RWPE2 (cell line): ENCODE data around the gene ARHGAP29.

ENCODE experiments used
- ATAC-seq: fragments of 200-7000 bp; cut with Tn5 transposase; 3 replicates; pipeline ENCODE4 v1.9.1; 2021; ENCODE audit warnings: low read depth
- DNase-seq: peaks from one replicate; pipeline ENCODE4 v3.0.0-alpha.2; 2020; ENCODE audit warnings: low spot score
- H3K27ac ChIP-seq: fragments of 450-650 bp; 2 replicates; pipeline ENCODE4 v1.5.1; 2017; ENCODE audit warnings: mild to moderate bottlenecking; ENCODE audit not compliant: poor library complexity, severe bottlenecking
- H3K27me3 ChIP-seq: fragments of 250-450 bp; sonication (Bioruptor Pico); 2 replicates; pipeline ENCODE4 v1.5.1; 2021; ENCODE audit warnings: mild to moderate bottlenecking, moderate library complexity; ENCODE audit not compliant: insufficient read depth, poor library complexity, severe bottlenecking
- H3K36me3 ChIP-seq: fragments of 250-450 bp; sonication (Bioruptor Pico); 2 replicates; pipeline ENCODE4 v1.5.1; 2020; ENCODE audit warnings: low read depth, mild to moderate bottlenecking, moderate library complexity
- H3K4me1 ChIP-seq: fragments of 250-450 bp; sonication (Bioruptor Pico); 2 replicates; pipeline ENCODE4 v1.5.1; 2021; ENCODE audit warnings: mild to moderate bottlenecking, moderate library complexity; ENCODE audit not compliant: insufficient read depth, poor library complexity, severe bottlenecking
- H3K4me3 ChIP-seq: fragments of 250-450 bp; sonication (Bioruptor Pico); 2 replicates; pipeline ENCODE4 v1.5.1; 2021; ENCODE audit warnings: mild to moderate bottlenecking, moderate library complexity; ENCODE audit not compliant: severe bottlenecking
- H3K9me3 ChIP-seq: fragments of 250-450 bp; sonication (Bioruptor Pico); 2 replicates; pipeline ENCODE4 v1.5.1; 2021; ENCODE audit warnings: mild to moderate bottlenecking, moderate library complexity; ENCODE audit not compliant: severe bottlenecking
- CTCF ChIP-seq: fragments of 450-650 bp; IDR thresholded peaks from one replicate; pipeline ENCODE4 v1.5.1; 2017; ENCODE audit warnings: mild to moderate bottlenecking, moderate library complexity; ENCODE audit not compliant: poor library complexity, severe bottlenecking

The ARHGAP29 gene

GRCh38 chr1:94272388-94272787 lies 35.0 kb upstream of the ARHGAP29 start:
- peak overlapping the region; percentile 89 for H3K27ac ChIP-seq
- ATAC-seq: no peak

GRCh38 chr1:94271373-94271772 lies 34.0 kb upstream of the ARHGAP29 start:
- TF ChIP-seq CTCF: no peak

More at GRCh38 chr1:94272388-94272787, 35.0 kb upstream of the ARHGAP29 start:
- Histone ChIP-seq H3K4me1 (peaks cover 32% of the 10 kb centered on the region), H3K36me3 (no peaks in the 10 kb centered on the region), H3K27me3 (no peaks in the 10 kb centered on the region), H3K4me3 (no peak overlapping the region), H3K9me3 (no peaks in the 10 kb centered on the region)
- TF ChIP-seq CTCF: no peak
- DNase-seq: no peak

GRCh38 chr1:94270801-94271203 lies 33.4 kb upstream of the ARHGAP29 start:
- ATAC-seq: peak; percentile 87
- no peak for TF ChIP-seq CTCF
- peaks cover 33% of the 10 kb centered on the region for H3K4me1 ChIP-seq
- no peak overlapping the region for H3K4me3 ChIP-seq
- H3K27me3 ChIP-seq: no peaks in the 10 kb centered on the region
- peak; percentile 77 for DNase-seq
- H3K36me3 ChIP-seq: no peaks in the 10 kb centered on the region
- H3K27ac ChIP-seq: peak overlapping the region; percentile 89
- H3K9me3 ChIP-seq: no peaks in the 10 kb centered on the region

More at GRCh38 chr1:94271373-94271772, 34.0 kb upstream of the ARHGAP29 start:
- Histone ChIP-seq H3K4me1 (peaks cover 32% of the 10 kb centered on the region), H3K27me3 (no peaks in the 10 kb centered on the region), H3K27ac (peak overlapping the region; percentile 89), H3K4me3 (no peak overlapping the region), H3K36me3 (no peaks in the 10 kb centered on the region), H3K9me3 (no peaks in the 10 kb centered on the region)
- ATAC-seq: no peak
- no peak for DNase-seq

GRCh38 chr1:94269921-94270320 lies 32.5 kb upstream of the ARHGAP29 start:
- Histone ChIP-seq H3K36me3 (no peaks in the 10 kb centered on the region), H3K27ac (peak overlapping the region; percentile 89), H3K4me1 (peaks cover 41% of the 10 kb centered on the region), H3K9me3 (no peaks in the 10 kb centered on the region), H3K4me3 (no peak overlapping the region), H3K27me3 (no peaks in the 10 kb centered on the region)
- ATAC-seq (no peak), DNase-seq (no peak)
- TF ChIP-seq CTCF: no peak

- no peak for DNase-seq
- no peaks in the 10 kb centered on the region for H3K9me3 ChIP-seq
- H3K27me3 ChIP-seq: no peaks in the 10 kb centered on the region
- peaks cover 30% of the 10 kb centered on the region for H3K4me1 ChIP-seq
- no peak for TF ChIP-seq CTCF
- peak overlapping the region; percentile 39 for H3K27ac ChIP-seq
- ATAC-seq: no peak
- no peaks in the 10 kb centered on the region for H3K36me3 ChIP-seq
- no peak overlapping the region for H3K4me3 ChIP-seq
Measured at GRCh38 chr1:94265906-94266305, 28.5 kb upstream of the ARHGAP29 start.
